ENCODE data around the gene TPST2.

TPST2 gene

GRCh38 chr22:26580240-26580962 lies 9.5 kb downstream of the TPST2 start:
- no peak for DNase-seq (ENCODE audit: low read depth, low spot score)

DNA sequence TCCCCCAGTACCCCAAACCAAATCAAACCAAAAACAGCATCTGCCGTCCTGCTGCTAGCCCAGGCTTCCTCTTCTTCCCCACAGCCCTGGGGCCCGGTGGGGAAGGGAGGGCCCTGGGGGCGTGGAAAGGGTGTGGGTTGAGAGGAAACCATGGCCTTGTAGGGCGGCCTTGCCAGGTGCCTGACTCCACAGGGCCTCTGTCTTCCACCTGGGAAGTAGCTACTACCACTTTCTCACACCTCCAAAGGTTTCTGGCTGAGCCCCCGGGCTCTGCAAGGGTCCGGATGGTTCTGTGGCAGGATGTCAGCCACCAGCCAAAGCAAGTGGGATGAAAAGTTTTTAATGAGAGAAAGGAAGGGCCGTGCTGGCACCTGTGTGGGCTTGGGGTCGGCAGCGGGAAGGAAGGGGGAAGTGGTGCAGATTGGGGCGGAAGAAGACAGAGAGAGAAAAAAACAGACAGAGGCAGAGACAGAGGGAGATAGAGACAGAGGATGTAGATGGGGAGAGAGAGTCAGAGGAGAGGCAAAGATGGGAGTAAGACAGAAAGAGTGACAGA lies 10.5 kb downstream of the TPST2 start:
- DNase-seq (ENCODE audit: low read depth, low spot score), result no peak

GRCh38 chr22:26577081-26577480 lies 12.9 kb downstream of the TPST2 start:
- no peak for DNase-seq (ENCODE audit: low read depth, low spot score)

DNA sequence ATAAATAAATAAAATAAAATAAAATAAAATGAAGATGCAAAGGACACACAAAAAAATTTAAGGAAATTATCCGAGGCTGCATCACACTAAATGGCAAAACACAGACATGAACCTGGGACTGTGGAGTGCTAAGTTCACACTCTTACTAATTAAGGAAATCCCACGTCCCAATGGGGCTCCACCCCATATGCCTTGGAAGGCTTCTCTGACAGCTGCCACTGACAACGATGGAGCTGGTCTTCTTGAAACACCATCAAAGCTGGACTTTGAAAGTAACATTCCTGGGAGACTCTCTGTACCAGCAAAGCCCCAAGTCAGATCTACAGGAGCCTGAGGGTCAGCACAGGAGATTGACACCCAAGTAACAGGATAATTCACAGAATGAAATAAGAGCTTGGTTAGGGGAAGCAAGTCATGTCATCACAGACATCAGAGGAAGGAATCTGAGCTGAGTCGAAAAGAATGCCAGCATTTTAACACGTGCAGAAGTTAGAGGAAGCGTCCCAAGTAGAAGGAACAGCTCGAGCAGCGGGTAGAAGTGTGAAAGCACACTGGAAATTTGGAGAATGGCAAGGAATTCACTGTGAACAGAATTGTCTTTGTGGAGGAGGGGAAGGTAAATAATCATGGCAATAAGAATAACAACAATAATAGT lies 13.8 kb downstream of the TPST2 start:
- no peak for DNase-seq (ENCODE audit: low read depth, low spot score)

- DNase-seq (ENCODE audit: low read depth, low spot score), result no peak
These were observed 15.8 kb downstream of the TPST2 start for GRCh38 chr22:26574001-26574723.

- no peak for DNase-seq (ENCODE audit: low read depth, low spot score)
These were observed 16.8 kb downstream of the TPST2 start for GRCh38 chr22:26573026-26573662.

- no peak for DNase-seq (ENCODE audit: low read depth, low spot score)
These were observed 18.9 kb downstream of the TPST2 start for GRCh38 chr22:26570864-26571525.

- DNase-seq (ENCODE audit: low read depth, low spot score), result no peak
These were observed 19.8 kb downstream of the TPST2 start for GRCh38 chr22:26570115-26570514.

GRCh38 chr22:26568207-26568706 lies 21.7 kb downstream of the TPST2 start:
- no peak for DNase-seq (ENCODE audit: low read depth, low spot score)

DNA sequence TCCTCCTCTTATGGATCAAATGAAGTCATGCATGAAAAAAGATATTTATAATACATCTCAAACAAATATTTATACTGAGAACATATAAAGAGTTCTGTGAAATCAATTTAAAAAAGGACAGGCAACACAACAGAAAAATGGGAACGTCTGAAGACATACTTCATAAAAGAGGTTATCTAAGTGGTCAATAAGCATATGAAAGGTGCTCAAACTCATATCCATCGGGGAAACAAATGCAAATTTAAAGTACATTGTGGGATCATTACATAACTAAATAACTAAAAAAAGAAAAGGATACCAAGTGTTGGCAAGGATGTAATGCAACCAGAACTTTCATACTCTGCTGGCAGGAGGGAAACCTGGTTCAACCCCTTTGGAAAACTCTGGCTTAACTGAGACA lies 22.3 kb downstream of the TPST2 start:
- no peak for DNase-seq (ENCODE audit: low read depth, low spot score)

DNA sequence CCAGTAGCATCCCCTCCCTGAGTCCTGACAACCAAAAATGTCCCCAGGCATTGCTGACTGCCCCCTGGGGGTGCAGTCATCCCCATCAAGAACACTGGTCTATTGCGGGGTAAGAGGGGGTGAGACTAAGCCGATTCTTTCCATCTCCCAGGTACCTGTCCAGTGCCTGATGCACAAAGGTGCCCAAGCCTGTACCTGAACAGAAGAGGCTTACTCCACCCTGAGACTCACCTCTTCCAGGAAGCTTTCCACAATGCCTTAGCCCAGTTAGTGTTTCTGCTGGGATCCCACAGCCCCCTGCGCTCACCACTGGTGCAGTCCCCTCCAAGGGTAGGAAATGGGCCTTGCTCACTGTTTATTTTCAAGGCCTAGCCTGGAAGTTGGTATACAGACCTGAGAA lies 22.9 kb downstream of the TPST2 start:
- DNase-seq (ENCODE audit: low read depth, low spot score), result no peak

GRCh38 chr22:26565889-26566288 lies 24.0 kb downstream of the TPST2 start:
- no peak for DNase-seq (ENCODE audit: low read depth, low spot score)

DNA sequence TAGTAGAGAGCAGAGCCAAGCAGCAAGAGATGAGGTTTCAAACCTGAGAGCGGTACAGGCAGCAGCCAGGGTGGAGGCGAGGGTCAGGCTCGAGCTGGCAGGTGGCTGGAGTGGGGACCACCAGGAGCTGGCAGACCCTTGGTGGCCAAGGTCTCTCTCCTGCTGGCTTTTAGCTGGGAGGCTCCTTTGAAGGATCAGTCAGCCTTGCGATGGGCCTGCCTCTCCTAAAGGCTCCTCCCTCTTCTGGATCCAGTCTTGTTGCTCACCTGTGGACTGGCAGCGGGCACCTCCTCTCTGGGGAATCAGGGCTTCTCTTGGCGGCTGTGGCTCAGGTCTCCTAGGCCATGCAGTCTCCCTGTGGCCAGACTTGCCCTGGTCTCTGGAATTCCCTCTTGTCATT lies 24.8 kb downstream of the TPST2 start:
- DNase-seq (ENCODE audit: low read depth, low spot score), result no peak

DNA sequence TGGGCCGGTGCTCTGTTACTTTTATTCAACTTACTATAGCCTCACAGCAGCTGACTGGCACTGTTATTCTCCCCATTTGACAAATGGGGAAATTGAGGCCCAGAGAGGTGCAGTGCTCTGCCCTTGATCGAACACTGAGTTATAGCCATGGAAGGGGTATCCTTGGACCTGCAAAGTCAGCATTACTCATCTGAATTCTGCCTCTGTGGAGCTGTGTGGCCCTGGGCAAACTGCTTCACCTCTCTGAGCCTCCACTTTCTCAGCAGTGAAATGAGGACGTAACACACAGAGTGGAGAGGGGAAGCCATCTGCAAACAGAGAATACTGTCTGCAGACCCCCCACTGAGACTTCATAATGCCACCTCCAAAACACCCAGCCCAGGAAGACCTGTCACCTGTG lies 25.3 kb downstream of the TPST2 start:
- no peak for DNase-seq (ENCODE audit: low read depth, low spot score)

DNA sequence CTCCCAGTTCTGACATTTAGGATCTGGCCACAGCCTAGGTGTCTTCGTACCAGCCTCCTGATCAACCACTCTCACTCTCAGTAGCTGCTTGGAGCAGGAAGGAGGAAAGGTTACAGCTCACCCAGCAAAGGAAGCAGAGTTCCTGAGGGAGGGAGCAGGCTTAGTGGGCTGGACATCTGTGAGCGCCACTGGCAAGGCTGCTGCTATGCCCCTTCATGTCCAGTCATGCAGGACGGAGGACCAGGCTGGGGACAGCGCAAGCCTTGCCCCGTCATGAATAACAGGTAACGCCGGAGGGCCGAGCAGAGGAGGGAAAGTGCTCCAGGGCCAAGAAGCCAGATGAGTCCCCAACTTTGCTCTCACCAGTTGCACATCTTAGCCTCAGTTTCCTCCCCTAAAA lies 25.8 kb downstream of the TPST2 start:
- no peak for DNase-seq (ENCODE audit: low read depth, low spot score)

GRCh38 chr22:26563022-26563421 lies 26.9 kb downstream of the TPST2 start:
- DNase-seq (ENCODE audit: low read depth, low spot score), result no peak

- no peak for DNase-seq (ENCODE audit: low read depth, low spot score)
These were observed 28.0 kb downstream of the TPST2 start for GRCh38 chr22:26561756-26562417.

DNA sequence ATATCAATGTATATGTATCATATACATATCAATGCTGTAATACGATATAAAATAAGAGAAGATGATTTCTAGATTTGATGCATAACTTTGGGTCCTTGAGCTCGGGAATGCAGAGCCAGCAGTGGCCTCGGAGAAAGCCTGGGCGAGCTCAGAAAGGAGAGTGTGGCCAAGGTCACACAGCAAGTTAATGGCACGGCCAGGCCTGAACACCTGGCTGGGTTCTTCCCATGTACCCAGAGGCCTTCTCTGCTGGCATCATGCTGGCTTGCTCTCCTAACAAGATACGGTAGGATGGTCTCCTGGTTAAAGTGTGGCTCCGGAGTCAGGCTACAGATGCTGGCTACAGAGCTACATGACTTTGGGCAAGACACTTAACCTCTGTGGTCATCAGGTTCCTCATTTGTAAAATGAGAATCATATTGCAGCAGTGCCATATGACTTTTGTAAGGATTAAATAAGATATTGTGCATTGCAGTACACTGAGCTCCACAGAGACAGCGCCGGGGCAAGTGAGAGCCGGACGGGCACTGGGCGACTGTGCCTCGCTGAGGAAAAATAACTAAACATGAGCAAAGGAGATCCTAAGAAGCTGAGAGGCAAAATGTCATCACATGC lies 29.9 kb downstream of the TPST2 start:
- DNase-seq (ENCODE audit: low read depth, low spot score), result no peak

GRCh38 chr22:26558248-26558895 lies 31.6 kb downstream of the TPST2 start:
- DNase-seq (ENCODE audit: low read depth, low spot score), result no peak

DNA sequence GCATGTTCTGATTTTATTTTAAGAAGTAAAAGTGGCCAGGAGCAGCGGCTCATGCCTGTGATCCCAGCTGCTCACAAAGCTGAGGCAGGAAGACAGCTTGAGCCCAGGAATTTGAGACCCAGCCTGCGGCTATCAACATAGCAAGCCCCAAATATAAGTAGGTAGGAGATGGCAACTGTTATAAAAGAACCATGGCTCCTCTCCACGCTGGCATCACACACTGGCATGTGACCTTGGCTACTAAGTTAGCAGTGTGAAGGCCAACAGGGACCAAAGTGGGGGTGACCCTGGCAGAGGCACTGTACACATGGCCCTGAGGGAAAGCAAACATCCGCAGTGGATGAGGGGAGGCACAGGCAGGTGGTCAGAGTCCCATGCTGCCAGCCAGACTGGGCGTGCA lies 33.0 kb downstream of the TPST2 start:
- DNase-seq (ENCODE audit: low read depth, low spot score), result no peak

Data from brain pericyte (primary cell).